ENCODE measurements around the gene CFAP46. TPM values are rescaled to one million over a fixed set of nuclear protein-coding genes. Genes with fewer than 3 reads are reported as not detected.
"Not testable (repeated sequence)": the region's sequence is repeated elsewhere in the genome, so short reads cannot be mapped to it uniquely, and the experiment has no call there.

Gene CFAP46
- total RNA-seq, 2 experiments from 2014 or later = not detected

- CTCF ChIA-PET = no interaction called here
Observed at GRCh38 chr10:132958883-132959558, 16.7 kb upstream of the CFAP46 start.

GRCh38 chr10:132957981-132958882 is 15.9 kb upstream of the CFAP46 start:
- CTCF ChIA-PET = no interaction called here
- POLR2A ChIA-PET = no interaction called here
- no peaks in the 10 kb centered on the region for H3K36me3 Mint-ChIP-seq (ENCODE audit: low read depth)
- H3K9me3 Mint-ChIP-seq (ENCODE audit: insufficient read depth) = no peaks in the 10 kb centered on the region
- DNase-seq (no peak), ATAC-seq (no peak)
- no peak overlapping the region for H3K27ac Mint-ChIP-seq
- no peak overlapping the region for H3K4me3 Mint-ChIP-seq
- H3K4me1 Mint-ChIP-seq (ENCODE audit: low read depth) = peaks cover 16% of the 10 kb centered on the region
- H3K27me3 Mint-ChIP-seq (ENCODE audit: low read depth) = peaks cover 13% of the 10 kb centered on the region

More at GRCh38 chr10:132958883-132959558, 16.7 kb upstream of the CFAP46 start:
- DNase-seq (no peak), ATAC-seq (no peak)
- no peak overlapping the region for H3K4me3 Mint-ChIP-seq
- H3K36me3 Mint-ChIP-seq (ENCODE audit: low read depth) = no peaks in the 10 kb centered on the region
- H3K4me1 Mint-ChIP-seq (ENCODE audit: low read depth) = peaks cover 21% of the 10 kb centered on the region
- no peak overlapping the region for H3K27ac Mint-ChIP-seq
- H3K27me3 Mint-ChIP-seq (ENCODE audit: low read depth) = peaks cover 11% of the 10 kb centered on the region
- H3K9me3 Mint-ChIP-seq (ENCODE audit: insufficient read depth) = no peaks in the 10 kb centered on the region
- POLR2A ChIA-PET = no interaction called here

- no peaks in the 10 kb centered on the region for H3K36me3 Mint-ChIP-seq (ENCODE audit: low read depth)
- DNase-seq (no peak), ATAC-seq (no peak)
- peaks cover 12% of the 10 kb centered on the region for H3K27me3 Mint-ChIP-seq (ENCODE audit: low read depth)
- no peaks in the 10 kb centered on the region for H3K9me3 Mint-ChIP-seq (ENCODE audit: insufficient read depth)
- no peak overlapping the region for H3K4me3 Mint-ChIP-seq
- ChIA-PET POLR2A (no interaction called here), CTCF (no interaction called here)
- peaks cover 5% of the 10 kb centered on the region for H3K4me1 Mint-ChIP-seq (ENCODE audit: low read depth)
- no peak overlapping the region for H3K27ac Mint-ChIP-seq
Observed at GRCh38 chr10:132957131-132957530, 14.8 kb upstream of the CFAP46 start.

GRCh38 chr10:132956259-132956658 is 13.9 kb upstream of the CFAP46 start:
- H3K27ac Mint-ChIP-seq; CTCF ChIA-PET; DNase-seq; H3K36me3 Mint-ChIP-seq (ENCODE audit: low read depth); H3K9me3 Mint-ChIP-seq (ENCODE audit: insufficient read depth); H3K4me3 Mint-ChIP-seq; ATAC-seq; H3K4me1 Mint-ChIP-seq (ENCODE audit: low read depth); POLR2A ChIA-PET: not testable (repeated sequence)
- peaks cover 12% of the 10 kb centered on the region for H3K27me3 Mint-ChIP-seq (ENCODE audit: low read depth)

DNA sequence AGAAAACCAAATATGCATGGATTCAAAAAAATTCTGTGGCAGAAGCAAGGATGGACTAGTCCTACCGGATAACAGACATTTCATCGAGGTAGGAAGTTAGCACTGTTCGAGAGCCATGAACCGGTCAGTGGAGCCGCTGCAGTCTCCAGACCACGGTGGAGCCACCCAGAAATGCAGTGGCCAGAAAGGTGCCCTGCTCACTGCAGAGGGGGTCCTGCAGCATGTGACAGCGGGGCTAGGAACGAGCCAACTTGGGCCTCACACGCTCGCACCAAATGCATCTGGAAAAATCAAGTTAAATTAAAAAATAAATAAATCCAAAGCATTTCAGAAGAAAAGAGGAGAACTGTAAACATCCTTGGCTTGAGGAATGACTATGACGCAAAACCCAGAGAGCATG is 13.1 kb upstream of the CFAP46 start:
- Mint-ChIP-seq H3K4me3 (no peak overlapping the region), H3K36me3 (ENCODE audit: low read depth) (no peaks in the 10 kb centered on the region), H3K27ac (no peak overlapping the region), H3K4me1 (ENCODE audit: low read depth) (peaks cover 6% of the 10 kb centered on the region), H3K27me3 (ENCODE audit: low read depth) (peaks cover 12% of the 10 kb centered on the region), H3K9me3 (ENCODE audit: insufficient read depth) (no peaks in the 10 kb centered on the region)
- POLR2A ChIA-PET = no interaction called here
- DNase-seq (no peak), ATAC-seq (no peak)
- CTCF ChIA-PET = no interaction called here

DNA sequence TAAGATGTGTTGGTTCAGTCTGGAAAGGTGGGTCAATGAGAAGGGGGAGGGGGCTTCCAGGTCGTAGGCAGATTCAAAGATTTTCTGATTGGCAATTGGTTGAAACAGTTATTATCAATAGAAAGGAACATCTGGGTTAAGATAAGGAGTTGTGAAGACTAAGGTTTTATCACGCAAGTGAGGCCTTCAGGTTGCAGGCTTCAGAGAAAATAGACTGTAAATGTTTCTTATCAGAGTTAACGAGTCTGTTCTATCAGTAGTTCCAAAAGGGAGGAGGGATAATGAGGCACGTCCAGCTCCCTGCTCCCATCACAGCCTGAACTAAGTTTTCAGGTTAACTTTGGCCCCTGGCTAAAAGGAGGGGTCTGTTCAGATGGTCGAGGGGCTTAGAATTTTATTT is 11.1 kb upstream of the CFAP46 start:
- H3K36me3 Mint-ChIP-seq (ENCODE audit: low read depth) = no peaks in the 10 kb centered on the region
- H3K9me3 Mint-ChIP-seq (ENCODE audit: insufficient read depth) = no peaks in the 10 kb centered on the region
- CTCF ChIA-PET = no interaction called here
- H3K27ac Mint-ChIP-seq = no peak overlapping the region
- peaks cover 14% of the 10 kb centered on the region for H3K27me3 Mint-ChIP-seq (ENCODE audit: low read depth)
- ATAC-seq = no peak
- H3K4me1 Mint-ChIP-seq (ENCODE audit: low read depth) = peaks cover 6% of the 10 kb centered on the region
- no peak overlapping the region for H3K4me3 Mint-ChIP-seq
- POLR2A ChIA-PET = no interaction called here
- DNase-seq = no peak

- CTCF ChIA-PET = no interaction called here
- H3K4me1 Mint-ChIP-seq (ENCODE audit: low read depth) = peaks cover 6% of the 10 kb centered on the region
- H3K27ac Mint-ChIP-seq = no peak overlapping the region
- POLR2A ChIA-PET = no interaction called here
- H3K4me3 Mint-ChIP-seq = no peak overlapping the region
- no peaks in the 10 kb centered on the region for H3K36me3 Mint-ChIP-seq (ENCODE audit: low read depth)
- ATAC-seq (no peak), DNase-seq (no peak)
- peaks cover 14% of the 10 kb centered on the region for H3K27me3 Mint-ChIP-seq (ENCODE audit: low read depth)
- H3K9me3 Mint-ChIP-seq (ENCODE audit: insufficient read depth) = no peaks in the 10 kb centered on the region
Observed at GRCh38 chr10:132951926-132952325, 9.6 kb upstream of the CFAP46 start.

GRCh38 chr10:132948351-132948750 is 6.0 kb upstream of the CFAP46 start:
- no peak overlapping the region for H3K27ac Mint-ChIP-seq
- no peaks in the 10 kb centered on the region for H3K36me3 Mint-ChIP-seq (ENCODE audit: low read depth)
- H3K27me3 Mint-ChIP-seq (ENCODE audit: low read depth) = peaks cover 12% of the 10 kb centered on the region
- POLR2A ChIA-PET = no interaction called here
- DNase-seq = no peak
- ATAC-seq = no peak
- H3K4me1 Mint-ChIP-seq (ENCODE audit: low read depth) = peaks cover 6% of the 10 kb centered on the region
- H3K9me3 Mint-ChIP-seq (ENCODE audit: insufficient read depth) = no peaks in the 10 kb centered on the region
- CTCF ChIA-PET = no interaction called here
- H3K4me3 Mint-ChIP-seq = no peak overlapping the region

- DNase-seq = no peak
- POLR2A ChIA-PET = no interaction called here
- Mint-ChIP-seq H3K4me3 (no peak overlapping the region), H3K27ac (no peak overlapping the region), H3K27me3 (ENCODE audit: low read depth) (peaks cover 11% of the 10 kb centered on the region), H3K4me1 (ENCODE audit: low read depth) (peaks cover 7% of the 10 kb centered on the region), H3K9me3 (ENCODE audit: insufficient read depth) (no peaks in the 10 kb centered on the region), H3K36me3 (ENCODE audit: low read depth) (no peaks in the 10 kb centered on the region)
- ATAC-seq = no peak
- CTCF ChIA-PET = no interaction called here
Observed at GRCh38 chr10:132947843-132948242, 5.5 kb upstream of the CFAP46 start.

DNA sequence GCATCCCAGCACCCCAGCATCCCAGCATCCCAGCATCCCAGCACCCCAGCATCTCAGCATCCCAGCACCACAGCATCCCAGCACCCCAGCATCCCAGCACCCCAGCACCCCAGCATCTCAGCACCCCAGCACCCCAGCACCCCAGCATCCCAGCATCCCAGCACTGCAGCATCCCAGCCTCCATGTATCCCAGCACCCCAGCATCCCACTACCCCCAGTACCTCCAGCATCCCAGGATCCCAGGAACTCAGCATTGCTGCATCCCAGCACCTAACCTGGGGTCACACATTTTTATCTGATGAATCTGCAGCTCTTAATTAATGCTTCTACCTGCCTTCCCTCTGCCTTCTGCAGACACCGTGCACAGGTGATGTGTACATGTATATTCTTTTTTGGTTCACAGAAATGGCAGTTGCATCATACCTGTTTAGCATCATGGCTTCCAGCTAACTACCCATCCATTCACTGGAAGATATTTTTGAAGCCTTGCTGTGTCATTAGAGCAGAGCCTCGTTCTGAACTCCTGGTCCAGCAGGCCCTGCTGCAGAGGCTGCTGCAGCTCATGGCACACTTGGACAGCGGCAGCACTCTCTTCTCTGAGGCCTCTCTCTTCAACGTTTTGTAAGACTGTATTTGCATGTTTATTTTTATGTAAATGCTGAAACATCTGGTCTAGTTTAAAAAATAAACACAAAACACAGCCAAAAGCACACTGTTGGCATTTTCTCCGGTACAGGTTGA is 4.6 kb upstream of the CFAP46 start:
- Mint-ChIP-seq H3K4me3 (no peak overlapping the region), H3K9me3 (ENCODE audit: insufficient read depth) (no peaks in the 10 kb centered on the region), H3K36me3 (ENCODE audit: low read depth) (no peaks in the 10 kb centered on the region), H3K27me3 (ENCODE audit: low read depth) (peaks cover 13% of the 10 kb centered on the region), H3K27ac (no peak overlapping the region), H3K4me1 (ENCODE audit: low read depth) (peaks cover 6% of the 10 kb centered on the region)
- ATAC-seq (no peak), DNase-seq (no peak)
- ChIA-PET CTCF (no interaction called here), POLR2A (no interaction called here)

DNA sequence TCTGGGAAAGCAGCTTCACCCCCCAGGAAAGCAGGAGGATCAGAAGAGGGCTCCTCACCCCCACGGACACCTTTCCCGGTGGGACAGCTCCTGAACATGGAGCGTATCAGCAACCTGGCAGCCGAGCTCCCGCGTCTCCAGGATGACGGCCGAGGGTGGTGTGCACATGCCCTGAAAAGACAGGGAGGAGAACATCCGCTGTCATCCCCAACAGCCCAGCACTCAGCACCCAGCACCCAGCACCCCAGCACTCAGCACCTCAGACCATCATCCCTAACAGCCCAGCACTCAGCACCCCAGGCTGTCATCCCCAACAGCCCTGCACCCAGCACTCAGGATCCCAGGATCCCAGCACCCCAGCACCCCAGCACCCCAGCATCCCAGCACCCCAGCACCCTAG is 3.9 kb upstream of the CFAP46 start:
- H3K27me3 Mint-ChIP-seq (ENCODE audit: low read depth) = peaks cover 20% of the 10 kb centered on the region
- no peak overlapping the region for H3K27ac Mint-ChIP-seq
- DNase-seq = no peak
- ChIA-PET CTCF (no interaction called here), POLR2A (no interaction called here)
- no peaks in the 10 kb centered on the region for H3K36me3 Mint-ChIP-seq (ENCODE audit: low read depth)
- H3K9me3 Mint-ChIP-seq (ENCODE audit: insufficient read depth) = no peaks in the 10 kb centered on the region
- H3K4me3 Mint-ChIP-seq = no peak overlapping the region
- H3K4me1 Mint-ChIP-seq (ENCODE audit: low read depth) = peaks cover 2% of the 10 kb centered on the region
- no peak for ATAC-seq

DNA sequence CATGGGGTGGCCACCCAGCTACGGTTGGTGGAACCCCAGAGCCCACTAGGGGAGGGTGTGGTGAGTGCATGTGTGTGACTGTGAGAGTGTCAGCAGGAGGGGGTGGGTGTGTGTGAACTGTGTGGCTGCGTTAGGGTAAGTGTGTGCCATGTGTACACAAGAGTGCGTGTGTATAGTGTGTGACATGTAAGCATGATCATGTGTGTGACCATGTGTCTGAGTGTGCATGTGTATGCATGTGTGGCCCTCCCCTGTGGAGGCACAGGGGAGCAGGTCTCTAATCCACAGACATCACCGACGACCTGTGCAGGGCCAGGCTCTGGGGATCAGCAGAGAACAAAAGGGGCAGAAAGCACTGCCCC is 3.5 kb upstream of the CFAP46 start:
- ChIA-PET POLR2A (no interaction called here), CTCF (no interaction called here)
- DNase-seq (no peak), ATAC-seq (no peak)
- H3K4me1 Mint-ChIP-seq (ENCODE audit: low read depth) = peaks cover 2% of the 10 kb centered on the region
- no peaks in the 10 kb centered on the region for H3K9me3 Mint-ChIP-seq (ENCODE audit: insufficient read depth)
- H3K36me3 Mint-ChIP-seq (ENCODE audit: low read depth) = no peaks in the 10 kb centered on the region
- H3K27ac Mint-ChIP-seq = no peak overlapping the region
- no peak overlapping the region for H3K4me3 Mint-ChIP-seq
- H3K27me3 Mint-ChIP-seq (ENCODE audit: low read depth) = peaks cover 24% of the 10 kb centered on the region
